ENCODE results near the gene RAD54L2. TPM values are rescaled to one million over a fixed set of nuclear protein-coding genes. Genes with fewer than 3 reads are reported as not detected.
"Not testable (repeated sequence)": the region's sequence is repeated elsewhere in the genome, so short reads cannot be mapped to it uniquely, and the experiment has no call there.

Gene RAD54L2
- total RNA-seq, 4 donors from 2014 or later = 8.1 to 18.7 (median 13.4) TPM

- H3K4me1 ChIP-seq = no peaks in the 10 kb centered on the region
- WGBS, 2 donors = 82 to 87% methylated on average over 5 of the region's 5 CpGs
- intact Hi-C loops (cut with DNase I) = no loop called here
- no peak overlapping the region for H3K4me3 ChIP-seq
- no peaks in the 10 kb centered on the region for H3K27me3 ChIP-seq
- no peaks in the 10 kb centered on the region for H3K36me3 ChIP-seq
- no peak for TF ChIP-seq POLR2A (IDR thresholded peaks at IDR 0.05)
- TF ChIP-seq, protein P1, sequence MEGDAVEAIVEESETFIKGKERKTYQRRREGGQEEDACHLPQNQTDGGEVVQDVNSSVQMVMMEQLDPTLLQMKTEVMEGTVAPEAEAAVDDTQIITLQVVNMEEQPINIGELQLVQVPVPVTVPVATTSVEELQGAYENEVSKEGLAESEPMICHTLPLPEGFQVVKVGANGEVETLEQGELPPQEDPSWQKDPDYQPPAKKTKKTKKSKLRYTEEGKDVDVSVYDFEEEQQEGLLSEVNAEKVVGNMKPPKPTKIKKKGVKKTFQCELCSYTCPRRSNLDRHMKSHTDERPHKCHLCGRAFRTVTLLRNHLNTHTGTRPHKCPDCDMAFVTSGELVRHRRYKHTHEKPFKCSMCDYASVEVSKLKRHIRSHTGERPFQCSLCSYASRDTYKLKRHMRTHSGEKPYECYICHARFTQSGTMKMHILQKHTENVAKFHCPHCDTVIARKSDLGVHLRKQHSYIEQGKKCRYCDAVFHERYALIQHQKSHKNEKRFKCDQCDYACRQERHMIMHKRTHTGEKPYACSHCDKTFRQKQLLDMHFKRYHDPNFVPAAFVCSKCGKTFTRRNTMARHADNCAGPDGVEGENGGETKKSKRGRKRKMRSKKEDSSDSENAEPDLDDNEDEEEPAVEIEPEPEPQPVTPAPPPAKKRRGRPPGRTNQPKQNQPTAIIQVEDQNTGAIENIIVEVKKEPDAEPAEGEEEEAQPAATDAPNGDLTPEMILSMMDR (IDR thresholded peaks at IDR 0.05) = no peak
- H3K9me3 ChIP-seq = no peaks in the 10 kb centered on the region
- no peak overlapping the region for H3K27ac ChIP-seq
- no peak for DNase-seq
Measured at GRCh38 chr3:51514210-51514609, 24.3 kb upstream of the RAD54L2 start.

DNA sequence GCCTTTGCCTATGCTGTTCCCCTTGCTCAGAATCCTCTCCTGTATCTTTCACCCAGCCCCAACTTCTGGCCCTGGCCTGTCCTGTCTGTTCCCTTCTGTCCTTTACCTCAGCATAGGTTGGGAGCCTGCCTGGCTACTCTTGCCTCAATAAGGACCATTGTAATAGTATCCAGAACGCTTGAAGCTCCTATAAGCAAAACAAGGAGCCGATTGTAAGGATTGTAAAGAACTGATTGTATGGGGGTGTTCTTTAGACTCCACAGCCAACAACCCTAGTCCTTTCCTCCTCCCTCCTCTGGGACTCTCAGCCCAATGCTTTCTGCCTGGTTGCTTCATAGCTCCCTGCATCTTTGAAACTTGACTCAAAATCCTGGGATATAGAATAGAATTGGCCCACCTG, 18.7 kb upstream of the RAD54L2 start:
- no peak for DNase-seq
- Histone ChIP-seq H3K4me3 (no peak overlapping the region), H3K36me3 (no peaks in the 10 kb centered on the region), H3K27ac (no peak overlapping the region), H3K4me1 (no peaks in the 10 kb centered on the region), H3K9me3 (no peaks in the 10 kb centered on the region), H3K27me3 (no peaks in the 10 kb centered on the region)
- WGBS, 2 donors = 68 to 84% methylated on average over 2 of the region's 2 CpGs
- no peak for TF ChIP-seq POLR2A (IDR thresholded peaks at IDR 0.05)
- TF ChIP-seq, protein P1 (IDR thresholded peaks at IDR 0.05) = no peak
- intact Hi-C loops (cut with DNase I) = no loop called here

DNA sequence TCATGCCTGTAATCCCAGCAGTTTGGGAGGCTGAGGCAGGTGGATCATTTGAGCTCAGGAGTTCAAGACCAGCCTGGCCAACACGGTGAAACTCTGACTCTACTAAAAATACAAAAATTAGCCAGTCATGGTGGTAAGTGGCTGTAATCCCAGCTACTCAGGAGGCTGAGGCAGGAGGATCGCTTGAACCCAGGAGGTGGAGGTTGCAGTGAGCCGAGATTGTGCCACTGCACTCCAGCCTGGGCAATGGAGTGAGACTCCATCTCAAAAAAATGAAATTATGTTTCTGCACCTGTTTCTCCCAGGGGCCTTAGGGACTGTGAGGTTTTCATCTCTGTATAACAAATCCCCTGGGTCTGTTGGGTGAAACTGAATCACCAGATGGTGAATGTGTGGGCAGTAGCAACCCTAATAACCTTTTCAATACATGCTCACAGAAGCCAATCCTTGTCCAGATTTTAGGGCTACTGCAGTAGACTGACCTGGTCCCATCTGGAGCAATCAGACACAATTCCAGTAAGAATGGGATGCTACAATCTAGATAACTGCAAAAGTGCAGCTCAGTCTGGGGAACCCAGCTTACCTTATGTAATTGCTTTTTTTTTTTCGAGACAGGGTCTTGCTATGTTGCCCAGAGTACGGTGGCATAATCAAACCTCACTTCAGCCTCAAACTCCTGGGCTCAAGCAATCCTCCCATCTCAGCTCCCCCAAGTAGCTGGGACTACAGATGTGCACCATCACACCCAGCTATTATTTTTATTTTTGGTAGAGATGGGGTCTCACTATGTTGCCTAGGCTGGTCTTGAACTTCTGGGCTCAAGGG, 17.4 kb upstream of the RAD54L2 start:
- H3K27ac ChIP-seq; H3K36me3 ChIP-seq; H3K27me3 ChIP-seq; DNase-seq; H3K4me3 ChIP-seq; intact Hi-C loops (cut with DNase I); H3K9me3 ChIP-seq; H3K4me1 ChIP-seq: not testable (repeated sequence)
- 75 to 77% methylated on average over 2 to 5 of the region's 5 CpGs for WGBS, 2 donors

GRCh38 chr3:51522273-51522962, 16.1 kb upstream of the RAD54L2 start:
- intact Hi-C loops (cut with DNase I) = no loop called here
- 66 to 74% methylated on average over 10 to 11 of the region's 11 CpGs for WGBS, 2 donors
- DNase-seq = no peak
- Histone ChIP-seq H3K36me3 (no peaks in the 10 kb centered on the region), H3K9me3 (no peaks in the 10 kb centered on the region), H3K27me3 (no peaks in the 10 kb centered on the region), H3K27ac (no peak overlapping the region), H3K4me3 (no peak overlapping the region), H3K4me1 (no peaks in the 10 kb centered on the region)
- TF ChIP-seq POLR2A (IDR thresholded peaks at IDR 0.05) = no peak
- TF ChIP-seq, protein P1 (IDR thresholded peaks at IDR 0.05) = no peak

GRCh38 chr3:51524874-51525273, 13.6 kb upstream of the RAD54L2 start:
- intact Hi-C loops (cut with DNase I); DNase-seq; H3K9me3 ChIP-seq; H3K4me1 ChIP-seq; H3K36me3 ChIP-seq; H3K4me3 ChIP-seq; H3K27me3 ChIP-seq; H3K27ac ChIP-seq: not testable (repeated sequence)
- 87 to 92% methylated on average over 6 of the region's 6 CpGs for whole genome bisulfite sequencing, 2 donors

DNA sequence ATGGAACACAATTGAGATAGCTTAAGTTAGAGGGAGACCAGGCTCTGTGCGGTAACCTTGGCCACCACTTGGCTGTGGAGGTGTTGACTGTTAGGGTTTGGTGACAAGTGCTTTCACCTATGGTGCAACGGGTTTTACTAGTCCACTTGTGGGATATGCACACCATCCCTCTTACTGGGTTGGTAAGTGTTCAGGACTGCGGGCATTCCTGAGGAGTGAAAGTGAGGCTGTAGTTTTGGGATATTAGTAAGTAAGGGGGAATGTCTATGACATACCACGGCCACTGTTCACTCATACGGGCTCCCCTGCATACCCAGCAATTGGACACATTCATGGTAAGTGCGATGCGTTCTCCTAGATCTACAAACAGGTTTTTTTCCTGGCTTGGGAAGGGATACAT, 8.0 kb upstream of the RAD54L2 start:
- Histone ChIP-seq H3K36me3 (no peaks in the 10 kb centered on the region), H3K27me3 (no peaks in the 10 kb centered on the region), H3K4me3 (no peak overlapping the region), H3K27ac (no peak overlapping the region), H3K4me1 (no peaks in the 10 kb centered on the region), H3K9me3 (no peaks in the 10 kb centered on the region)
- no peak for DNase-seq
- intact Hi-C loops (cut with DNase I) = no loop called here
- TF ChIP-seq POLR2A (IDR thresholded peaks at IDR 0.05) = no peak
- TF ChIP-seq, protein P1 (IDR thresholded peaks at IDR 0.05) = no peak
- 93% methylated on average over 7 of the region's 7 CpGs for WGBS, 2 donors
